ENCODE data around the gene LBR.

LBR gene

GRCh38 chr1:225415967-225416745 is 11.7 kb downstream of the LBR start:
- POLR2A ChIA-PET = interaction anchor here (0.5 to 0.7 kb wide), 2 partner anchors 62 to 649 kb away, joined by 3 read pairs; no protein-coding TSS in a partner anchor
- no peaks in the 10 kb centered on the region for H3K9me3 ChIP-seq (ENCODE audit: control insufficient read depth, insufficient read depth, low read depth, low read length)
- H3K27ac ChIP-seq (ENCODE audit: extremely low read depth, low read depth, low read length) = no peak overlapping the region
- TF ChIP-seq ZNF121 (tag by site-specific recombination; IDR thresholded peaks at IDR 0.05) (peak; percentile 92; the same call in 1 of the 2 replicates), PRDM6 (tag by site-specific recombination; IDR thresholded peaks at IDR 0.05) (peak; percentile 16; the same call in 1 of the 2 replicates), ATF2 (tag by site-specific recombination; IDR thresholded peaks at IDR 0.05; ENCODE audit: low read depth) (no peak)
- CTCF ChIA-PET = interaction anchor here (0.6 to 0.9 kb wide), 4 partner anchors 9 to 397 kb away, joined by 3 to 4 read pairs (median 3); no protein-coding TSS in a partner anchor
- H3K36me3 ChIP-seq (ENCODE audit: control insufficient read depth in 2 of 2, insufficient read depth in 1 of 2, low read length in 2 of 2) = peaks cover 89 to 93% of the 10 kb centered on the region in 2 experiments
- H3K4me1 ChIP-seq (ENCODE audit: control insufficient read depth, insufficient read depth, low read length) = peaks cover 6% of the 10 kb centered on the region; the same call in 1 of the 2 replicates
- no peak overlapping the region for H3K4me3 ChIP-seq (ENCODE audit: low read depth, low read length)

GRCh38 chr1:225415307-225415706 is 12.5 kb downstream of the LBR start:
- Histone ChIP-seq H3K4me1 (ENCODE audit: control insufficient read depth, insufficient read depth, low read length) (peaks cover 6% of the 10 kb centered on the region; the same call in 1 of the 2 replicates), H3K4me3 (ENCODE audit: low read depth, low read length) (no peak overlapping the region), H3K36me3 (ENCODE audit: control insufficient read depth in 2 of 2, insufficient read depth in 1 of 2, low read length in 2 of 2) (peaks cover 86 to 93% of the 10 kb centered on the region in 2 experiments), H3K27ac (ENCODE audit: extremely low read depth, low read depth, low read length) (no peak overlapping the region), H3K9me3 (ENCODE audit: control insufficient read depth, insufficient read depth, low read depth, low read length) (no peaks in the 10 kb centered on the region)
- ChIA-PET CTCF (interaction anchor here (0.6 to 1.4 kb wide), 4 partner anchors 10 to 1218 kb away, joined by 3 to 5 read pairs (median 4); no protein-coding TSS in a partner anchor), POLR2A (interaction anchor here (0.7 kb wide), 1 partner anchor 650 kb away, joined by 3 read pairs; no protein-coding TSS in a partner anchor)
- TF ChIP-seq ZFHX2 (tag by site-specific recombination; conservative IDR thresholded peaks at IDR 0.05) (no peak), KLF8 (tag by site-specific recombination; IDR thresholded peaks at IDR 0.05) (no peak), INSM2 (tag by site-specific recombination; IDR thresholded peaks at IDR 0.05) (no peak), ZNF701 (tag by site-specific recombination; IDR thresholded peaks at IDR 0.05) (no peak), ZNF394 (tag by site-specific recombination; IDR thresholded peaks at IDR 0.05; ENCODE audit: borderline replicate concordance) (no peak), ZNF791 (tag by site-specific recombination; IDR thresholded peaks at IDR 0.05) (no peak), GLIS1 (tag by site-specific recombination; IDR thresholded peaks at IDR 0.05) (no peak), ZNF354C (tag by site-specific recombination; IDR thresholded peaks at IDR 0.05; ENCODE audit: borderline replicate concordance, low read depth) (no peak), ZBTB8A (tag by site-specific recombination; IDR thresholded peaks at IDR 0.05) (no peak), GLIS2 (tag by site-specific recombination; IDR thresholded peaks at IDR 0.05) (no peak), ZNF140 (tag by site-specific recombination; IDR thresholded peaks at IDR 0.05) (no peak), ZBTB17 (tag by site-specific recombination; IDR thresholded peaks at IDR 0.05) (no peak), ZNF621 (tag by site-specific recombination; IDR thresholded peaks at IDR 0.05) (no peak), ZNF580 (tag by site-specific recombination; IDR thresholded peaks at IDR 0.05) (no peak), ZNF664 (tag by site-specific recombination; IDR thresholded peaks at IDR 0.05) (no peak), ZFP3 (tag by site-specific recombination; IDR thresholded peaks at IDR 0.05; ENCODE audit: low read depth) (no peak)

All from HEK293 (cell line).